ENCODE data around the gene SLC7A4.

GRCh38 chr22:20985720-20986119 is 46.6 kb downstream of the SLC7A4 start:
- no peak for TF ChIP-seq CTCF (IDR thresholded peaks at IDR 0.05)
- no peak for TF ChIP-seq POLR2A (IDR thresholded peaks at IDR 0.05)

Data from adrenal gland (tissue), 5 donors.